Stimulated activated CD4-positive, alpha-beta T cell treated with anti-CD3 and anti-CD28 coated beads, TNF-alpha, amount 100 ng/mL, for 48 hours (primary cell): ENCODE measurements around the gene SORCS2.

Experiments
- DNase-seq, 3 donors: peaks; one replicate each; pipeline ENCODE4 v3.0.0-alpha.2; 2020; ENCODE audit warnings: low read depth in 3 of 3

Gene SORCS2

GRCh38 chr4:7649411-7649740 lies 457.0 kb downstream of the SORCS2 start:
- no peak for DNase-seq

- DNase-seq, result peak; percentile 24 to 47 (median 33)
Observed at GRCh38 chr4:7649741-7650531, 457.6 kb downstream of the SORCS2 start.

- peak in 1 of 3 donors; percentile 12 for DNase-seq
Observed at GRCh38 chr4:7650606-7651385, 458.5 kb downstream of the SORCS2 start.

GRCh38 chr4:7651461-7651921 lies 459.2 kb downstream of the SORCS2 start:
- DNase-seq, result no peak

- no peak for DNase-seq
Observed at GRCh38 chr4:7652006-7652405, 459.7 kb downstream of the SORCS2 start.

GRCh38 chr4:7652451-7652881 lies 460.1 kb downstream of the SORCS2 start:
- no peak for DNase-seq

- DNase-seq, result no peak
Observed at GRCh38 chr4:7652906-7653305, 460.6 kb downstream of the SORCS2 start.

- DNase-seq, result no peak
Observed at GRCh38 chr4:7653510-7654369, 461.4 kb downstream of the SORCS2 start.

GRCh38 chr4:7654550-7655445 lies 462.5 kb downstream of the SORCS2 start:
- DNase-seq, result no peak

GRCh38 chr4:7655511-7656243 lies 463.3 kb downstream of the SORCS2 start:
- no peak for DNase-seq

GRCh38 chr4:7656244-7656800 lies 464.0 kb downstream of the SORCS2 start:
- no peak for DNase-seq

- no peak for DNase-seq
Observed at GRCh38 chr4:7657545-7658297, 465.4 kb downstream of the SORCS2 start.

- no peak for DNase-seq
Observed at GRCh38 chr4:7658341-7659204, 466.2 kb downstream of the SORCS2 start.

- DNase-seq, result no peak
Observed at GRCh38 chr4:7659429-7660175, 467.3 kb downstream of the SORCS2 start.

GRCh38 chr4:7660176-7661039 lies 468.1 kb downstream of the SORCS2 start:
- no peak for DNase-seq

- no peak for DNase-seq
Observed at GRCh38 chr4:7661066-7661748, 468.9 kb downstream of the SORCS2 start.
